Measurements from ENCODE around the gene PLCXD3.

- TF ChIP-seq EZH2phosphoT487 (IDR thresholded peaks at IDR 0.05; ENCODE audit: low read depth) (no peak), CTCF (IDR thresholded peaks at IDR 0.05; ENCODE audit: low read depth, low read length) (no peak)
Measured at GRCh38 chr5:41277476-41278245, 232.7 kb downstream of the PLCXD3 start.
